ENCODE results near the gene FAM135A.

Gene FAM135A

GRCh38 chr6:70413114-70413991, at the start of gene FAM135A:
FAM135A (plus strand) TSS chr6:70413508; CDS start chr6:70428343, 14,835 bp downstream.
- H3K4me3 ChIP-seq (ENCODE audit: control insufficient read depth, low read depth, low read length) = peak within 1 kb of the TSS; percentile 96
- TF ChIP-seq CTCF (IDR thresholded peaks at IDR 0.05; ENCODE audit: control insufficient read depth, insufficient read depth, low read depth, low read length, missing control alignments) = no peak
- DNase-seq (ENCODE audit: low read depth) = peak; percentile 87

- no peak for TF ChIP-seq CTCF (IDR thresholded peaks at IDR 0.05; ENCODE audit: control insufficient read depth, insufficient read depth, low read depth, low read length, missing control alignments)
- DNase-seq (ENCODE audit: low read depth) = no peak
- H3K4me3 ChIP-seq (ENCODE audit: control insufficient read depth, low read depth, low read length) = no peak overlapping the region
Observed at GRCh38 chr6:70363741-70364493, 49.4 kb upstream of the FAM135A start.

- DNase-seq (ENCODE audit: low read depth) = peak; percentile 17
- H3K4me3 ChIP-seq (ENCODE audit: control insufficient read depth, low read depth, low read length) = no peak overlapping the region
- peak; percentile 97 for TF ChIP-seq CTCF (IDR thresholded peaks at IDR 0.05; ENCODE audit: control insufficient read depth, insufficient read depth, low read depth, low read length, missing control alignments)
Observed at GRCh38 chr6:70369332-70369950, 43.9 kb upstream of the FAM135A start.

GRCh38 chr6:70370496-70370895, 42.8 kb upstream of the FAM135A start:
- no peak for DNase-seq (ENCODE audit: low read depth)
- TF ChIP-seq CTCF (IDR thresholded peaks at IDR 0.05; ENCODE audit: control insufficient read depth, insufficient read depth, low read depth, low read length, missing control alignments) = no peak
- H3K4me3 ChIP-seq (ENCODE audit: control insufficient read depth, low read depth, low read length) = no peak overlapping the region

GRCh38 chr6:70371454-70372105, 41.7 kb upstream of the FAM135A start:
- peak; percentile 65 for TF ChIP-seq CTCF (IDR thresholded peaks at IDR 0.05; ENCODE audit: control insufficient read depth, insufficient read depth, low read depth, low read length, missing control alignments)
- H3K4me3 ChIP-seq (ENCODE audit: control insufficient read depth, low read depth, low read length) = no peak overlapping the region
- peak; percentile 42 for DNase-seq (ENCODE audit: low read depth)

- no peak for TF ChIP-seq CTCF (IDR thresholded peaks at IDR 0.05; ENCODE audit: control insufficient read depth, insufficient read depth, low read depth, low read length, missing control alignments)
- H3K4me3 ChIP-seq (ENCODE audit: control insufficient read depth, low read depth, low read length) = no peak overlapping the region
- DNase-seq (ENCODE audit: low read depth) = no peak
Observed at GRCh38 chr6:70375166-70375565, 38.1 kb upstream of the FAM135A start.

Data from AG09309 (cell line).